ENCODE data around the gene HNRNPC.

The HNRNPC gene

DNA sequence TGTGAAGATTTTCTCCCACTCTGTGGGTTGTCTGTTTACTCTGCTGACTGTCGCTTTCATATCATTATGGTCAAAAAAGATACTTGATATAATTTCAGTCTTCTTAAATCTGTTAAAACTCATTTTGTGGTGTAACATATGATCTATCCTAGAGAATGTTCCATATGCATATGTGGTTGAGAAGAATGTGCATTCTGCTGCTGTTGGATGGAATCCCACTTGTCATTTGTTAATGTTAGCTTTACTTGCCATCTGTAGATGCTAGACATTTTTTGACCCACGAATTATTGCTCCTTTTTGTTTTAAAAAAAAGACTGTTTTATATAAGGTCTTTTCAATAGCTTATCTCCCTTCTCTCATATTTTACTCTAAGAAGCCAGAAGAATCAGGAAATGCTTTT, 87.1 kb downstream of the HNRNPC start:
- no peak overlapping the region for H4K91ac ChIP-seq (ENCODE audit: low read length)
- no peak overlapping the region for H2BK120ac ChIP-seq (ENCODE audit: low read depth, low read length)
- no peak overlapping the region for H2AK5ac ChIP-seq (ENCODE audit: low read length, severe bottlenecking)
- H3K18ac ChIP-seq (ENCODE audit: low read depth in 1 of 2, low read length in 2 of 2) = no peak overlapping the region
- H3K4ac ChIP-seq (ENCODE audit: low read depth in 1 of 2, low read length in 2 of 2) = no peak overlapping the region
- WGBS = no CpG with 5 or more reads among the region's 2 CpGs
- H3K4me1 ChIP-seq (ENCODE audit: control insufficient read depth, insufficient read depth, low read depth, low read length) = no peaks in the 10 kb centered on the region
- no peak overlapping the region for H3K9ac ChIP-seq (ENCODE audit: low read length)
- no peak overlapping the region for H3K14ac ChIP-seq (ENCODE audit: low read length in 2 of 2)
- DNase-seq = no peak
- H3K79me1 ChIP-seq (replicated peaks; ENCODE audit: low read length, poor library complexity, severe bottlenecking) = no peaks in the 10 kb centered on the region
- no peak overlapping the region for H2AFZ ChIP-seq (ENCODE audit: low read depth, low read length)
- H2BK12ac ChIP-seq (ENCODE audit: low read length in 2 of 2) = no peak overlapping the region
- H3K27me3 ChIP-seq (ENCODE audit: control insufficient read depth in 1 of 2, insufficient read depth in 1 of 2, low read length in 2 of 2) = peaks cover 0 to 6% of the 10 kb centered on the region in 2 experiments
- no peak overlapping the region for H2BK5ac ChIP-seq (ENCODE audit: low read depth, low read length, poor library complexity, severe bottlenecking)
- no peak overlapping the region for H3K27ac ChIP-seq (ENCODE audit: low read length, poor library complexity, severe bottlenecking)
- no peak overlapping the region for H3K4me3 ChIP-seq (ENCODE audit: insufficient read depth in 1 of 2, low read depth in 1 of 2, low read length in 2 of 2)
- H3K23ac ChIP-seq (ENCODE audit: low read length in 2 of 2) = no peak overlapping the region
- H3K36me3 ChIP-seq (ENCODE audit: control insufficient read depth in 1 of 2, insufficient read depth in 2 of 2, low read depth in 1 of 2, low read length in 2 of 2) = no peaks in the 10 kb centered on the region
- H3K9me3 ChIP-seq (ENCODE audit: control insufficient read depth, low read length) = peaks cover 5% of the 10 kb centered on the region
- H4K8ac ChIP-seq (ENCODE audit: low read length) = no peak overlapping the region
- no peak overlapping the region for H2BK15ac ChIP-seq (ENCODE audit: low read depth, poor library complexity, severe bottlenecking)
- H3K4me2 ChIP-seq (ENCODE audit: low read length, poor library complexity, severe bottlenecking) = no peak overlapping the region

- Histone ChIP-seq H2AK5ac (ENCODE audit: low read length, severe bottlenecking) (no peak overlapping the region), H4K91ac (ENCODE audit: low read length) (no peak overlapping the region), H3K27me3 (ENCODE audit: control insufficient read depth in 1 of 2, insufficient read depth in 1 of 2, low read length in 2 of 2) (peaks cover 0 to 33% of the 10 kb centered on the region in 2 experiments), H3K4me3 (ENCODE audit: insufficient read depth in 1 of 2, low read depth in 1 of 2, low read length in 2 of 2) (no peak overlapping the region), H3K4me2 (ENCODE audit: low read length, poor library complexity, severe bottlenecking) (no peak overlapping the region), H3K9ac (ENCODE audit: low read length) (no peak overlapping the region), H3K18ac (ENCODE audit: low read depth in 1 of 2, low read length in 2 of 2) (no peak overlapping the region), H3K4me1 (ENCODE audit: control insufficient read depth, insufficient read depth, low read depth, low read length) (no peaks in the 10 kb centered on the region), H3K9me3 (ENCODE audit: control insufficient read depth, low read length) (peaks cover 8% of the 10 kb centered on the region), H3K14ac (ENCODE audit: low read length in 2 of 2) (no peak overlapping the region), H2BK15ac (ENCODE audit: low read depth, poor library complexity, severe bottlenecking) (no peak overlapping the region), H2BK12ac (ENCODE audit: low read length in 2 of 2) (no peak overlapping the region), H3K36me3 (ENCODE audit: control insufficient read depth in 1 of 2, insufficient read depth in 2 of 2, low read depth in 1 of 2, low read length in 2 of 2) (no peaks in the 10 kb centered on the region), H2AFZ (ENCODE audit: low read depth, low read length) (no peak overlapping the region), H4K8ac (ENCODE audit: low read length) (no peak overlapping the region), H2BK120ac (ENCODE audit: low read depth, low read length) (no peak overlapping the region), H3K27ac (ENCODE audit: low read length, poor library complexity, severe bottlenecking) (no peak overlapping the region), H3K4ac (ENCODE audit: low read depth in 1 of 2, low read length in 2 of 2) (no peak overlapping the region), H3K23ac (ENCODE audit: low read length in 2 of 2) (no peak overlapping the region), H3K79me1 (replicated peaks; ENCODE audit: low read length, poor library complexity, severe bottlenecking) (no peaks in the 10 kb centered on the region), H2BK5ac (ENCODE audit: low read depth, low read length, poor library complexity, severe bottlenecking) (no peak overlapping the region)
- WGBS = 62% methylated on average over 2 of the region's 2 CpGs
- DNase-seq = no peak
These were observed 98.1 kb downstream of the HNRNPC start for GRCh38 chr14:21171128-21171527.

- H3K14ac ChIP-seq (ENCODE audit: low read length in 2 of 2) = no peak overlapping the region
- H3K4me3 ChIP-seq (ENCODE audit: insufficient read depth in 1 of 2, low read depth in 1 of 2, low read length in 2 of 2) = no peak overlapping the region
- 78% methylated on average over 4 of the region's 4 CpGs for WGBS
- H3K27me3 ChIP-seq (ENCODE audit: control insufficient read depth in 1 of 2, insufficient read depth in 1 of 2, low read length in 2 of 2) = peaks cover 5 to 33% of the 10 kb centered on the region in 2 experiments
- H3K4me2 ChIP-seq (ENCODE audit: low read length, poor library complexity, severe bottlenecking) = no peak overlapping the region
- no peak overlapping the region for H4K91ac ChIP-seq (ENCODE audit: low read length)
- H3K4ac ChIP-seq (ENCODE audit: low read depth in 1 of 2, low read length in 2 of 2) = no peak overlapping the region
- H3K18ac ChIP-seq (ENCODE audit: low read depth in 1 of 2, low read length in 2 of 2) = no peak overlapping the region
- H2AFZ ChIP-seq (ENCODE audit: low read depth, low read length) = no peak overlapping the region
- peaks cover 8% of the 10 kb centered on the region for H3K9me3 ChIP-seq (ENCODE audit: control insufficient read depth, low read length)
- no peak overlapping the region for H2BK5ac ChIP-seq (ENCODE audit: low read depth, low read length, poor library complexity, severe bottlenecking)
- no peaks in the 10 kb centered on the region for H3K79me1 ChIP-seq (replicated peaks; ENCODE audit: low read length, poor library complexity, severe bottlenecking)
- H3K9ac ChIP-seq (ENCODE audit: low read length) = no peak overlapping the region
- no peak overlapping the region for H3K27ac ChIP-seq (ENCODE audit: low read length, poor library complexity, severe bottlenecking)
- H3K4me1 ChIP-seq (ENCODE audit: control insufficient read depth, insufficient read depth, low read depth, low read length) = no peaks in the 10 kb centered on the region
- H4K8ac ChIP-seq (ENCODE audit: low read length) = no peak overlapping the region
- no peak overlapping the region for H3K23ac ChIP-seq (ENCODE audit: low read length in 2 of 2)
- H2AK5ac ChIP-seq (ENCODE audit: low read length, severe bottlenecking) = no peak overlapping the region
- no peak overlapping the region for H2BK12ac ChIP-seq (ENCODE audit: low read length in 2 of 2)
- no peak overlapping the region for H2BK120ac ChIP-seq (ENCODE audit: low read depth, low read length)
- no peak for DNase-seq
- no peaks in the 10 kb centered on the region for H3K36me3 ChIP-seq (ENCODE audit: control insufficient read depth in 1 of 2, insufficient read depth in 2 of 2, low read depth in 1 of 2, low read length in 2 of 2)
- H2BK15ac ChIP-seq (ENCODE audit: low read depth, poor library complexity, severe bottlenecking) = no peak overlapping the region
These were observed 99.7 kb downstream of the HNRNPC start for GRCh38 chr14:21169573-21169972.

GRCh38 chr14:21168055-21168454, 101.2 kb downstream of the HNRNPC start:
- Histone ChIP-seq H2BK15ac (ENCODE audit: low read depth, poor library complexity, severe bottlenecking) (no peak overlapping the region), H4K91ac (ENCODE audit: low read length) (no peak overlapping the region), H2BK5ac (ENCODE audit: low read depth, low read length, poor library complexity, severe bottlenecking) (no peak overlapping the region), H3K27me3 (ENCODE audit: control insufficient read depth in 1 of 2, insufficient read depth in 1 of 2, low read length in 2 of 2) (peaks cover 10 to 44% of the 10 kb centered on the region in 2 experiments), H2BK12ac (ENCODE audit: low read length in 2 of 2) (no peak overlapping the region), H3K36me3 (ENCODE audit: control insufficient read depth in 1 of 2, insufficient read depth in 2 of 2, low read depth in 1 of 2, low read length in 2 of 2) (no peaks in the 10 kb centered on the region), H3K23ac (ENCODE audit: low read length in 2 of 2) (no peak overlapping the region), H3K4ac (ENCODE audit: low read depth in 1 of 2, low read length in 2 of 2) (no peak overlapping the region), H4K8ac (ENCODE audit: low read length) (no peak overlapping the region), H2AK5ac (ENCODE audit: low read length, severe bottlenecking) (no peak overlapping the region), H2AFZ (ENCODE audit: low read depth, low read length) (no peak overlapping the region), H3K18ac (ENCODE audit: low read depth in 1 of 2, low read length in 2 of 2) (no peak overlapping the region), H2BK120ac (ENCODE audit: low read depth, low read length) (no peak overlapping the region), H3K14ac (ENCODE audit: low read length in 2 of 2) (no peak overlapping the region), H3K4me2 (ENCODE audit: low read length, poor library complexity, severe bottlenecking) (no peak overlapping the region), H3K4me1 (ENCODE audit: control insufficient read depth, insufficient read depth, low read depth, low read length) (no peaks in the 10 kb centered on the region), H3K79me1 (replicated peaks; ENCODE audit: low read length, poor library complexity, severe bottlenecking) (no peaks in the 10 kb centered on the region), H3K9me3 (ENCODE audit: control insufficient read depth, low read length) (peaks cover 5% of the 10 kb centered on the region), H3K27ac (ENCODE audit: low read length, poor library complexity, severe bottlenecking) (no peak overlapping the region), H3K9ac (ENCODE audit: low read length) (no peak overlapping the region), H3K4me3 (ENCODE audit: insufficient read depth in 1 of 2, low read depth in 1 of 2, low read length in 2 of 2) (no peak overlapping the region)
- DNase-seq = no peak
- WGBS = 88% methylated on average over 8 of the region's 8 CpGs

Data from mesenchymal stem cell (in vitro differentiated cells and primary cell).